ACC112 (cell line): ENCODE results near the gene DCTN1.
"Not testable (repeated sequence)": the region's sequence is repeated elsewhere in the genome, so short reads cannot be mapped to it uniquely, and the experiment has no call there.

Experiments used
- H2AFZ ChIP-seq: fragments of 200-600 bp; sonication (generic); one replicate; pipeline ENCODE4 v1.6.0; 2017; ENCODE audit warnings: antibody characterized with exemption, low read length; ENCODE audit not compliant: unreplicated experiment
- H3K27ac ChIP-seq: fragments of 200-600 bp; sonication (generic); 2 replicates; pipeline ENCODE4 v1.5.1; 2014; ENCODE audit warnings: low read depth, mild to moderate bottlenecking, antibody characterized with exemption, low read length, moderate library complexity
- H3K27me3 ChIP-seq: fragments of 200-600 bp; sonication (generic); 2 replicates; pipeline ENCODE4 v1.6.1; 2014; ENCODE audit warnings: mild to moderate bottlenecking, antibody characterized with exemption, low read length, moderate library complexity, mixed read lengths; ENCODE audit not compliant: insufficient read depth
- H3K36me3 ChIP-seq: fragments of 200-600 bp; sonication (generic); 2 replicates; pipeline ENCODE4 v1.6.1; 2016; ENCODE audit warnings: mild to moderate bottlenecking, antibody characterized with exemption, low read length, moderate library complexity, mixed read lengths; ENCODE audit not compliant: insufficient read depth
- H3K4me1 ChIP-seq: fragments of 200-600 bp; sonication (generic); one replicate; pipeline ENCODE4 v1.6.1; 2016; ENCODE audit warnings: low read length, mixed read lengths; ENCODE audit not compliant: insufficient read depth, unreplicated experiment, control insufficient read depth
- H3K4me3 ChIP-seq: fragments of 200-600 bp; sonication (generic); 2 replicates; pipeline ENCODE4 v1.5.1; 2014; ENCODE audit warnings: mild to moderate bottlenecking, low read depth, low read length
- H3K79me2 ChIP-seq: fragments of 200-600 bp; sonication (generic); one replicate; pipeline ENCODE4 v1.6.0; 2016; ENCODE audit warnings: low read length; ENCODE audit not compliant: control insufficient read depth, unreplicated experiment, insufficient read depth

The DCTN1 gene

GRCh38 chr2:74420443-74421103 is 40.5 kb upstream of the DCTN1 start:
- H3K27ac ChIP-seq = peak overlapping the region; percentile 82
- H2AFZ ChIP-seq = peak overlapping the region; percentile 70
- H3K4me1 ChIP-seq, H3K79me2 ChIP-seq, H3K36me3 ChIP-seq, H3K27me3 ChIP-seq: not testable (repeated sequence)
- peak overlapping the region; percentile 92 for H3K4me3 ChIP-seq

- peaks cover 1% of the 10 kb centered on the region; the same call in 1 of the 2 replicates for H3K36me3 ChIP-seq
- no peak overlapping the region for H3K27ac ChIP-seq
- H3K4me3 ChIP-seq = no peak overlapping the region
- peaks cover 3% of the 10 kb centered on the region for H3K4me1 ChIP-seq
- H2AFZ ChIP-seq = no peak overlapping the region
- no peaks in the 10 kb centered on the region for H3K79me2 ChIP-seq
- no peaks in the 10 kb centered on the region for H3K27me3 ChIP-seq
Observed at GRCh38 chr2:74420006-74420405, 39.9 kb upstream of the DCTN1 start.

GRCh38 chr2:74419345-74419744 is 39.2 kb upstream of the DCTN1 start:
- H2AFZ ChIP-seq = no peak overlapping the region
- H3K36me3 ChIP-seq = no peaks in the 10 kb centered on the region
- no peak overlapping the region for H3K4me3 ChIP-seq
- H3K4me1 ChIP-seq = peaks cover 3% of the 10 kb centered on the region
- H3K27me3 ChIP-seq = peaks cover 3% of the 10 kb centered on the region; the same call in 1 of the 2 replicates
- H3K27ac ChIP-seq = no peak overlapping the region
- no peaks in the 10 kb centered on the region for H3K79me2 ChIP-seq

GRCh38 chr2:74418312-74418711 is 38.2 kb upstream of the DCTN1 start:
- Histone ChIP-seq H3K27me3 (peaks cover 3% of the 10 kb centered on the region; the same call in 1 of the 2 replicates), H2AFZ (no peak overlapping the region), H3K4me3 (no peak overlapping the region), H3K36me3 (no peaks in the 10 kb centered on the region), H3K79me2 (no peaks in the 10 kb centered on the region), H3K27ac (no peak overlapping the region), H3K4me1 (peaks cover 3% of the 10 kb centered on the region)

GRCh38 chr2:74417763-74418162 is 37.7 kb upstream of the DCTN1 start:
- no peak overlapping the region for H3K27ac ChIP-seq
- peaks cover 3% of the 10 kb centered on the region for H3K4me1 ChIP-seq
- no peak overlapping the region for H3K4me3 ChIP-seq
- peaks cover 3% of the 10 kb centered on the region; the same call in 1 of the 2 replicates for H3K27me3 ChIP-seq
- no peaks in the 10 kb centered on the region for H3K36me3 ChIP-seq
- no peaks in the 10 kb centered on the region for H3K79me2 ChIP-seq
- H2AFZ ChIP-seq = no peak overlapping the region

GRCh38 chr2:74417197-74417596 is 37.1 kb upstream of the DCTN1 start:
- no peak overlapping the region for H2AFZ ChIP-seq
- peaks cover 3% of the 10 kb centered on the region for H3K4me1 ChIP-seq
- no peak overlapping the region for H3K4me3 ChIP-seq
- H3K27ac ChIP-seq = no peak overlapping the region
- no peaks in the 10 kb centered on the region for H3K79me2 ChIP-seq
- no peaks in the 10 kb centered on the region for H3K36me3 ChIP-seq
- peaks cover 3% of the 10 kb centered on the region; the same call in 1 of the 2 replicates for H3K27me3 ChIP-seq

GRCh38 chr2:74416778-74417177 is 36.7 kb upstream of the DCTN1 start:
- no peak overlapping the region for H3K27ac ChIP-seq
- no peaks in the 10 kb centered on the region for H3K79me2 ChIP-seq
- H3K27me3 ChIP-seq = peaks cover 3% of the 10 kb centered on the region; the same call in 1 of the 2 replicates
- no peak overlapping the region for H2AFZ ChIP-seq
- H3K36me3 ChIP-seq = no peaks in the 10 kb centered on the region
- H3K4me3 ChIP-seq = no peak overlapping the region
- peaks cover 3% of the 10 kb centered on the region for H3K4me1 ChIP-seq

- no peaks in the 10 kb centered on the region for H3K36me3 ChIP-seq
- peak overlapping the region; percentile 74 for H3K4me3 ChIP-seq
- H3K79me2 ChIP-seq = no peaks in the 10 kb centered on the region
- no peak overlapping the region for H3K27ac ChIP-seq
- peaks cover 3% of the 10 kb centered on the region; the same call in 1 of the 2 replicates for H3K27me3 ChIP-seq
- H2AFZ ChIP-seq = peak overlapping the region; percentile 53
- H3K4me1 ChIP-seq = peaks cover 3% of the 10 kb centered on the region
Observed at GRCh38 chr2:74415762-74416395, 35.8 kb upstream of the DCTN1 start.

- H3K4me1 ChIP-seq = peaks cover 3% of the 10 kb centered on the region
- H3K27me3 ChIP-seq = peaks cover 3% of the 10 kb centered on the region; the same call in 1 of the 2 replicates
- peak overlapping the region; percentile 74 for H3K4me3 ChIP-seq
- H3K36me3 ChIP-seq = no peaks in the 10 kb centered on the region
- H3K79me2 ChIP-seq = no peaks in the 10 kb centered on the region
- H2AFZ ChIP-seq = peak overlapping the region; percentile 53
- no peak overlapping the region for H3K27ac ChIP-seq
Observed at GRCh38 chr2:74414881-74415761, 35.0 kb upstream of the DCTN1 start.

- Histone ChIP-seq H3K36me3 (no peaks in the 10 kb centered on the region), H3K4me1 (peaks cover 3% of the 10 kb centered on the region), H2AFZ (peak overlapping the region; percentile 53), H3K27me3 (peaks cover 3% of the 10 kb centered on the region; the same call in 1 of the 2 replicates), H3K4me3 (peak overlapping the region; percentile 74), H3K27ac (no peak overlapping the region), H3K79me2 (no peaks in the 10 kb centered on the region)
Observed at GRCh38 chr2:74414441-74414840, 34.3 kb upstream of the DCTN1 start.
